ENCODE data around the gene SMG7. TPM values are rescaled to one million over a fixed set of nuclear protein-coding genes. Genes with fewer than 3 reads are reported as not detected.

SMG7 gene
- total RNA-seq, 1 donor from 2014 or later: 41.4 TPM

DNA sequence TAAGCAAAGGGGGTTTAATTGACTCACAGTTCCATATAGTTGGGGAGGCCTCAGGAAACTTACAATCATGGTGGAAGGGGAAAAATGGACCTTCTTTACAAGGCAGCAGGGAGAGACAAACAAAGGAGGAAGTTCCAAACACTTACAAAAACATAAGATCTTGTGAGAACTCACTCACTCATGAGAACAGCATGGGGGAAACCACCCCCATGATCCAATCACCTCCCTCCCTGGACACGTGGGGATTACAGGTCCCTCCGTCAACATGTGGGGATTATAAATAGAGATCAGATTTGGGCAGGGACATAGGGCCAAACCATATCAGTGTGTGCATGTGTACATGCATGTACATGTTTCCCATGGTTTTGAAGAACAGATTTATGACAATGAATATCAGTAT lies 5.5 kb upstream of the SMG7 start:
- TF ChIP-seq, protein P1, sequence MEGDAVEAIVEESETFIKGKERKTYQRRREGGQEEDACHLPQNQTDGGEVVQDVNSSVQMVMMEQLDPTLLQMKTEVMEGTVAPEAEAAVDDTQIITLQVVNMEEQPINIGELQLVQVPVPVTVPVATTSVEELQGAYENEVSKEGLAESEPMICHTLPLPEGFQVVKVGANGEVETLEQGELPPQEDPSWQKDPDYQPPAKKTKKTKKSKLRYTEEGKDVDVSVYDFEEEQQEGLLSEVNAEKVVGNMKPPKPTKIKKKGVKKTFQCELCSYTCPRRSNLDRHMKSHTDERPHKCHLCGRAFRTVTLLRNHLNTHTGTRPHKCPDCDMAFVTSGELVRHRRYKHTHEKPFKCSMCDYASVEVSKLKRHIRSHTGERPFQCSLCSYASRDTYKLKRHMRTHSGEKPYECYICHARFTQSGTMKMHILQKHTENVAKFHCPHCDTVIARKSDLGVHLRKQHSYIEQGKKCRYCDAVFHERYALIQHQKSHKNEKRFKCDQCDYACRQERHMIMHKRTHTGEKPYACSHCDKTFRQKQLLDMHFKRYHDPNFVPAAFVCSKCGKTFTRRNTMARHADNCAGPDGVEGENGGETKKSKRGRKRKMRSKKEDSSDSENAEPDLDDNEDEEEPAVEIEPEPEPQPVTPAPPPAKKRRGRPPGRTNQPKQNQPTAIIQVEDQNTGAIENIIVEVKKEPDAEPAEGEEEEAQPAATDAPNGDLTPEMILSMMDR (IDR thresholded peaks at IDR 0.05): no peak
- H3K4me1 Mint-ChIP-seq (ENCODE audit: unreplicated experiment): peaks cover 5% of the 10 kb centered on the region
- no peak overlapping the region for H3K4me3 Mint-ChIP-seq (ENCODE audit: unreplicated experiment)
- H3K27me3 Mint-ChIP-seq (ENCODE audit: unreplicated experiment): peaks cover 27% of the 10 kb centered on the region
- H3K27ac Mint-ChIP-seq (ENCODE audit: unreplicated experiment): no peak overlapping the region
- H3K9me3 Mint-ChIP-seq (ENCODE audit: unreplicated experiment): no peaks in the 10 kb centered on the region
- no peak for DNase-seq (ENCODE audit: extremely low spot score, unreplicated experiment)
- H3K36me3 Mint-ChIP-seq (ENCODE audit: unreplicated experiment): no peaks in the 10 kb centered on the region

DNA sequence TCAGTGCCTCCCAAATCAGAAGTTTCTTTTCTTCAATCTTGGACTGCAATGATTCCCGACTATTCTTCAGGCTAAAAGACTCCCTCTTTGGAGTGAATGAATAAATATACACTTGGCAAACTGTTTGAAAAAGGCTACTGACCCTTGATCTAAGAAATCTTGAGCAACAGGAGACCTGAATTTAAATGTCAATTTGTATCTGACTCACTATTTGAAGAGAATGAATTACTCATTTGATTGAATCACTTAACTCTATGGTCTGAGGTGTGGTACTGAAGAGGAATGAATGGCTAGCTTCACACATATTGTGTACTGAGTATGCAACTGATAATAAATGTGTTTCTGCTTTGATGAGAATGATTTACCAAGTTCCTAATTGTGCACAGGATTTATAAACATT lies 4.6 kb upstream of the SMG7 start:
- Mint-ChIP-seq H3K27ac (ENCODE audit: unreplicated experiment) (no peak overlapping the region), H3K27me3 (ENCODE audit: unreplicated experiment) (peaks cover 27% of the 10 kb centered on the region), H3K36me3 (ENCODE audit: unreplicated experiment) (no peaks in the 10 kb centered on the region), H3K4me1 (ENCODE audit: unreplicated experiment) (peaks cover 8% of the 10 kb centered on the region), H3K9me3 (ENCODE audit: unreplicated experiment) (no peaks in the 10 kb centered on the region), H3K4me3 (ENCODE audit: unreplicated experiment) (no peak overlapping the region)
- no peak for DNase-seq (ENCODE audit: extremely low spot score, unreplicated experiment)
- TF ChIP-seq, protein P1 (IDR thresholded peaks at IDR 0.05): no peak

DNA sequence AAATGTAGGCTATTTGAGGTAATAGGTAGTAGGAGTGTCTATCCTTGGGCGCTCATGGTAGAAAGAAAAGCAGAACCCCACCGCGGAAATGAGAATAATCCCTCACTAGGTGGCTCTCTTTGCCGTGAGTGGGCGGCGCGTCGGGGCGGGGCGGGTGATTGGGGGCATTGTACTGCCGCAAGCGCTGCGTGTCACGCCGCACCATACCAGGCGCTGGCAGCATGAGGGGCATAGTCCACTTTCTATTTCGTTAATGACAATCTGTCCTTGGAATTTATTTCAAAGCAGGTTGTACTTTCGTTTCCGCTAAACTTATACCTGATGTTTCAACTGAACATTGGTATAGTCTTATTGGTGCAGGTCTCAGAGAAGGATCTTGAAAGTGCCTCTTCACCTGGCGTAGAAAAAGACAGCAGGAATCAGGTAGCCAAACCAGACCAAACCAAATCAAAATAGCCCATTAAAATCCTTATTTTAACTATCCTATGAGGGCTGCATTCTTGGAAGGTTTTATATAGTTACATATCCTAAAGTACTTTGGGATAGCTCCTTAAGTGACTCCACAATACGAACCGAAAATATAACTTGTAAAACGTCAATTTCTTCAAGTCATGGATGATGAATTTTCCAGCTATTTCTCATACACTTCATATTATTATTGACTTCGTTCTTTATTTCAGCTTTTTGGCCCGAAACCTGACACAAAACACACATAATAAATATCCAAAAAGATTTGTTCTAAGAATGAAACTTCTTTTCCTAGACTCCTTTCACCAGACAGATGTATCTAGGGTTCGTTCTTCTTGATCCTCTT lies 1.9 kb upstream of the SMG7 start:
- Mint-ChIP-seq H3K27ac (ENCODE audit: unreplicated experiment) (peak overlapping the region; percentile 100), H3K36me3 (ENCODE audit: unreplicated experiment) (no peaks in the 10 kb centered on the region)

DNA sequence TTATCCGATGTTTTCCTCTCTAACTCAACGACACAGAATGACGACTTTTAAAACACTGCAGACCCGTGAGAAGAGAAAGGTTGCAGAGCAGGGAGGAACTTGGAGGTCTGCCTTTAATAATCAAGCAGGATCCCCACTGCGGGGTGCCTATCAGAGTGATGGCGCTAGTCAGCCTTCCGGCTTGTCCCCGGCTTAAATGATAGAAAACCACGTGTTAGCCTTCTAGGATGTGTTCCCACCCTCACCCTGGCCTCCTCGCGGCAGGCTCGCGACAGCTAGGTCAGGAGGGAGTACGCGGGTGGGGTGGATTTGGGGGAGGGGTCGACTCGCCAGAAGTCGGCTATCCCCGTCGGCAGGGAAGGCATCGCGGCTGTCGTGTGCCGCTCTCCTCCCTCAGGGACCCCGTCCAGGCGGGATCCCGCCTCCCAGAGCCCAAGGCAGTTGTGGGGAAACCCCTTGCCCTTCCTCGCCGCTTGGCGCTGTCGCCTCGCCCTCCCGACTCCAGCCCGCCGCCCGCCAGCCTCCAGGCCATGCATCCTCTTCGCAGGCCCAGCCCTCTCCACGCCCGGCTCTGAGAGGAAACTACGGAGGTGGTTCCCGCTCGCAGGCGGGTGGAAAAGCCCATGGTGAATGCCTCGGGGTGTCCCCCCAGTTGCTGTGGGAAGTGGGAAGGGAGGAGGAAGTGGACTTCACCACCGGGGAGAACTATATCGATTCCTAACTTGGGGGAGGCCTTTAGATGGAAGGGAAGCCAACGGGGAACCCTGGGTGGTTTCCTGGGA lies 1.1 kb upstream of the SMG7 start:
- peak overlapping the region; percentile 94 for H3K4me3 Mint-ChIP-seq (ENCODE audit: unreplicated experiment)
- H3K27ac Mint-ChIP-seq (ENCODE audit: unreplicated experiment): peak overlapping the region; percentile 100
- peaks cover 21% of the 10 kb centered on the region for H3K4me1 Mint-ChIP-seq (ENCODE audit: unreplicated experiment)
- no peaks in the 10 kb centered on the region for H3K9me3 Mint-ChIP-seq (ENCODE audit: unreplicated experiment)
- peaks cover 12% of the 10 kb centered on the region for H3K27me3 Mint-ChIP-seq (ENCODE audit: unreplicated experiment)
- peak; percentile 92 for DNase-seq (ENCODE audit: extremely low spot score, unreplicated experiment)
- TF ChIP-seq, protein P1 (IDR thresholded peaks at IDR 0.05): no peak
- H3K36me3 Mint-ChIP-seq (ENCODE audit: unreplicated experiment): no peaks in the 10 kb centered on the region

More for the DNA sequence above, 1.9 kb upstream of the SMG7 start:
- Mint-ChIP-seq H3K4me3 (ENCODE audit: unreplicated experiment) (peak overlapping the region; percentile 94), H3K27me3 (ENCODE audit: unreplicated experiment) (peaks cover 15% of the 10 kb centered on the region), H3K4me1 (ENCODE audit: unreplicated experiment) (peaks cover 21% of the 10 kb centered on the region), H3K9me3 (ENCODE audit: unreplicated experiment) (no peaks in the 10 kb centered on the region)
- TF ChIP-seq, protein P1 (IDR thresholded peaks at IDR 0.05): peak; percentile 67
- peak; percentile 92 for DNase-seq (ENCODE audit: extremely low spot score, unreplicated experiment)

All from osteocyte (in vitro differentiated cells).